Epithelial cell of esophagus (primary cell): ENCODE data around the gene FRAT1.
"Not testable (repeated sequence)": the region's sequence is repeated elsewhere in the genome, so short reads cannot be mapped to it uniquely, and the experiment has no call there.

Source experiments
- DNase-seq: peaks from one replicate; pipeline ENCODE4 v3.0.0; 2010; ENCODE audit warnings: low read depth
- H3K4me3 ChIP-seq: 2 replicates; pipeline ENCODE4 v1.5.1; 2011; ENCODE audit warnings: mild to moderate bottlenecking, low read length, control low read depth
- CTCF ChIP-seq: IDR thresholded peaks from 2 replicates; pipeline ENCODE4 v1.5.1; 2011; ENCODE audit warnings: low read depth, mild to moderate bottlenecking, low read length, control low read depth, inconsistent platforms; ENCODE audit not compliant: insufficient read depth; ENCODE audit errors: missing control alignments

FRAT1 gene

GRCh38 chr10:97336006-97336405 lies 16.9 kb downstream of the FRAT1 start:
- no peak for DNase-seq
- TF ChIP-seq CTCF, result no peak
- no peak overlapping the region for H3K4me3 ChIP-seq

GRCh38 chr10:97336446-97336845 lies 17.4 kb downstream of the FRAT1 start:
- no peak for TF ChIP-seq CTCF
- no peak overlapping the region for H3K4me3 ChIP-seq
- peak; percentile 25 for DNase-seq

GRCh38 chr10:97336942-97337831 lies 18.1 kb downstream of the FRAT1 start:
- peak; percentile 89 for DNase-seq
- H3K4me3 ChIP-seq, result no peak overlapping the region
- TF ChIP-seq CTCF, result no peak

- H3K4me3 ChIP-seq, result no peak overlapping the region
- no peak for DNase-seq
- TF ChIP-seq CTCF, result no peak
Measured at GRCh38 chr10:97338041-97338440, 19.0 kb downstream of the FRAT1 start.

GRCh38 chr10:97341416-97341815 lies 22.3 kb downstream of the FRAT1 start:
- no peak for TF ChIP-seq CTCF
- H3K4me3 ChIP-seq, result no peak overlapping the region
- no peak for DNase-seq

GRCh38 chr10:97343664-97344063 lies 24.6 kb downstream of the FRAT1 start:
- not testable (repeated sequence) for DNase-seq

GRCh38 chr10:97347317-97347716 lies 28.2 kb downstream of the FRAT1 start:
- no peak overlapping the region for H3K4me3 ChIP-seq
- DNase-seq, result no peak
- no peak for TF ChIP-seq CTCF

More at GRCh38 chr10:97343664-97344063, 24.6 kb downstream of the FRAT1 start:
- H3K4me3 ChIP-seq, result not testable (repeated sequence)
